ENCODE results near the gene DEFB129.
"Not testable (repeated sequence)": the region's sequence is repeated elsewhere in the genome, so short reads cannot be mapped to it uniquely, and the experiment has no call there.

DEFB129 gene

GRCh38 chr20:217266-217665, 9.8 kb upstream of the DEFB129 start:
- TF ChIP-seq CTCF (IDR thresholded peaks at IDR 0.05; ENCODE audit: unreplicated experiment in 3 of 3): no peak
- H3K9me3 Mint-ChIP-seq: no peaks in the 10 kb centered on the region
- H3K27me3 Mint-ChIP-seq (ENCODE audit: low read depth): peaks cover 55% of the 10 kb centered on the region
- H3K4me1 Mint-ChIP-seq: no peaks in the 10 kb centered on the region
- H3K36me3 Mint-ChIP-seq (ENCODE audit: low read depth): no peaks in the 10 kb centered on the region
- no peak overlapping the region for H3K4me3 Mint-ChIP-seq
- H3K27ac Mint-ChIP-seq: no peak overlapping the region

DNA sequence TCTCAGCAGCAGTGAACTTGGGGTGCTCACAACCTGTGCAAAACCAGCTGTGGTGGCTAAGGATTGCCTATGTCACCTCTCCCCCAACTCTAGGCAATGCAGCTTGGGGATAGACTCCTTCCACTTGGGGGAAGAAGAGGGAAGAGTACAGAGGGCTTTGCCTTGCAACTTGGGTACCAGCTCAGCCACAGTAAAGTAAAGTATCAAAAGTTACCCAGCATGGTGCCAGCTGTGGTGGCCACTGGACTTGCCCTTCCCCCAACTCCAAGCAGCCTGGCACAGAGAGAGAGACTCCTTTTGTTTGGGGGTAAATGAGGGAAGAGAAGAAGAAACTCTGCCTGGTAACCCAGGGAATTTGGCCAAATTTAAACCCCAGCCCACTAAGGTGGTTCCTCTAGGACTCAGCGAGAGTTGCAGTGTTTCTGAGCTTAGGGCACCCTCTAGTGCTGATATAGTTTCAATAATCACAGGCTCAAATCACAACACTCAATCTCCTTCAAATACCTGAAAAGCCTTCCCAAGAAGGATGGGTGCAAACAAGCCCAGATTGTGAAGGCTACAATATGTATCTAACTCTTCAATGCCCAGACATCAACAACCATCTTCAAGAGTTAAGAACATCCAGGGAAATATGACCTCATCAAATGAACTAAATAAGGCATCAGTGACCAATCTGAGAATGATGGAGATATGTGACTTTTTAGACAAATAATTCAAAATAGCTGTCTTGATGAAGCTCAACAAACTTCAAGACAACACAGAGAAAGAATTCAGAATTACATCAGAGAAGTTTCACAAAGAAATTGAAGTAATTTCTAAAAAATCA, 7.6 kb upstream of the DEFB129 start:
- peak; percentile 42 to 55 (median 47) for TF ChIP-seq CTCF (IDR thresholded peaks at IDR 0.05; ENCODE audit: unreplicated experiment in 3 of 3)
- Mint-ChIP-seq H3K4me3 (no peak overlapping the region), H3K36me3 (ENCODE audit: low read depth) (no peaks in the 10 kb centered on the region), H3K9me3 (no peaks in the 10 kb centered on the region), H3K27me3 (ENCODE audit: low read depth) (peaks cover 51% of the 10 kb centered on the region), H3K4me1 (no peaks in the 10 kb centered on the region), H3K27ac (no peak overlapping the region)

- no peaks in the 10 kb centered on the region for H3K4me1 Mint-ChIP-seq
- H3K4me3 Mint-ChIP-seq: no peak overlapping the region
- no peaks in the 10 kb centered on the region for H3K9me3 Mint-ChIP-seq
- H3K27me3 Mint-ChIP-seq (ENCODE audit: low read depth): peaks cover 51% of the 10 kb centered on the region
- H3K36me3 Mint-ChIP-seq (ENCODE audit: low read depth): no peaks in the 10 kb centered on the region
- TF ChIP-seq CTCF (IDR thresholded peaks at IDR 0.05; ENCODE audit: unreplicated experiment in 3 of 3): no peak
- H3K27ac Mint-ChIP-seq: no peak overlapping the region
These were observed 5.7 kb upstream of the DEFB129 start for GRCh38 chr20:221258-221830.

GRCh38 chr20:225879-226278, 1.2 kb upstream of the DEFB129 start:
- not testable (repeated sequence) for H3K9me3 Mint-ChIP-seq; H3K27ac Mint-ChIP-seq; H3K4me3 Mint-ChIP-seq; H3K36me3 Mint-ChIP-seq (ENCODE audit: low read depth); H3K4me1 Mint-ChIP-seq
- H3K27me3 Mint-ChIP-seq (ENCODE audit: low read depth): peaks cover 43% of the 10 kb centered on the region

DNA sequence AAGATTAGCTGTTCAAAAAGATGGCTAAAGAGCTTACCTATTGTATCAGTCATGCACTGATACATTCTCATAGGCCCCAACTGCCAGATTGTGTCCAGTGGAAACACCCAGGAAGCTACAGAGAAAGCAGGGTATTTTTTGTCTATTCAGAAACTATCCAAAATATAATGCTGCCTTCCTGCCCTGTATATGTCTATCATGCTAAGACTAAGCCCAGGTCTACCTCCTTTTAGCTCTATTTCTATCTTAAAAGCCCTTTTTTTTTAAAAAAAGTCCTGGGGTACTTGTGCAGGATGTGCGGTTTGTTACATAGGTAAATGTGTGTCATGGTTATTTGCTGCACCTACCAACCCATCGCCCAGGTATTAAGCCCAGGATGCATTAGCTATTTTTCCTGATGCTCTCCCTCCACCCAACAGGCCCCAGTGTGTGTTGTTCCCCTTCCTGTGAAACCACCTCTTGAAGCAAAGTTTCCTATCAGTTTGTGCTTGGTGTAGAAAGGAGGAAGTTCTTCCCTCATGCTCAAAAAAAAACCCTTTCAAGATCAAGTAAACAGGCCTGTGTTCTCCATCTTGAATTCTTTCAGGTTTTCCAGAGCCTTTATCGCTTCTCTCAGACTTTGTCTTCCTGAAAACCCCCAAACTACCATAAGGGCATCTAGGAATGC, 514 bp downstream of the DEFB129 start:
- H3K9me3 Mint-ChIP-seq: peaks cover 2% of the 10 kb centered on the region
- H3K27ac Mint-ChIP-seq: no peak overlapping the region
- TF ChIP-seq CTCF (IDR thresholded peaks at IDR 0.05; ENCODE audit: unreplicated experiment in 3 of 3): no peak
- no peaks in the 10 kb centered on the region for H3K4me1 Mint-ChIP-seq
- peaks cover 30% of the 10 kb centered on the region for H3K27me3 Mint-ChIP-seq (ENCODE audit: low read depth)
- H3K4me3 Mint-ChIP-seq: no peak overlapping the region
- no peaks in the 10 kb centered on the region for H3K36me3 Mint-ChIP-seq (ENCODE audit: low read depth)

DNA sequence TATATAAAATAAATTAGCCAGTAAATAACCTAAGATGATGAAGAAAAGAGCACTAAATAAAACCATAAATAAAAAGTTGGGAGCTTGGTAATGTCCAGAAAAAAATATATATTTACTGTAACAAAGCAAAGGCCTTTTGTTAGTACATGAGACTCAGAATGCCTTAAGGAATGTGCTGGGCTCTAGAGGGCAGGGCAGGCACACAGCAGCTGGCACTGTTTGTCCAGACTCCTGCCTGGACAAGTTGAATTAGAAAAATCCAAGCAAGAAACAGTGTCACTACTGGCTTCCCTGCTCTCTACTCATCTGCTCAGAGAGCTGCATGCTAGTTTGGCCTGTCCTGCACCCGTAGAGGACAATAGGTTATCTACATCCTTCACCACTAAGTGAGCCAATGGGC, 8.8 kb downstream of the DEFB129 start:
- Mint-ChIP-seq H3K36me3 (ENCODE audit: low read depth) (no peaks in the 10 kb centered on the region), H3K4me3 (no peak overlapping the region), H3K27ac (no peak overlapping the region), H3K9me3 (peaks cover 2% of the 10 kb centered on the region), H3K4me1 (no peaks in the 10 kb centered on the region), H3K27me3 (ENCODE audit: low read depth) (peaks cover 9% of the 10 kb centered on the region)
- TF ChIP-seq CTCF (IDR thresholded peaks at IDR 0.05; ENCODE audit: unreplicated experiment in 3 of 3): peak in 1 of 3 experiments; percentile 20

Measured in nephron (organoid).